HEK293 (cell line): ENCODE measurements around the gene HOXD3.

Experiments
- CTCF ChIP-seq: fragments of 450-650 bp; formaldehyde crosslinking; IDR thresholded peaks from 2 replicates; pipeline ENCODE4 v1.5.1; 2016; ENCODE audit warnings: missing biosample characterization, missing genetic modification characterization
- REST ChIP-seq: fragments of 450-650 bp; formaldehyde crosslinking; IDR thresholded peaks from 2 replicates; pipeline ENCODE4 v1.5.1; 2016; ENCODE audit warnings: missing biosample characterization, missing genetic modification characterization
- YY1 ChIP-seq: fragments of 450-650 bp; formaldehyde crosslinking; IDR thresholded peaks from 2 replicates; pipeline ENCODE4 v1.5.1; 2018; ENCODE audit warnings: missing biosample characterization, missing genetic modification characterization
- ZNF133 ChIP-seq: fragments of 450-650 bp; formaldehyde crosslinking; IDR thresholded peaks from 2 replicates; pipeline ENCODE4 v1.5.1; 2016; ENCODE audit warnings: missing biosample characterization, missing genetic modification characterization
- ZNF747 ChIP-seq: fragments of 450-650 bp; formaldehyde crosslinking; IDR thresholded peaks from 2 replicates; pipeline ENCODE4 v1.5.1; 2016; ENCODE audit warnings: missing biosample characterization, missing genetic modification characterization

DNA sequence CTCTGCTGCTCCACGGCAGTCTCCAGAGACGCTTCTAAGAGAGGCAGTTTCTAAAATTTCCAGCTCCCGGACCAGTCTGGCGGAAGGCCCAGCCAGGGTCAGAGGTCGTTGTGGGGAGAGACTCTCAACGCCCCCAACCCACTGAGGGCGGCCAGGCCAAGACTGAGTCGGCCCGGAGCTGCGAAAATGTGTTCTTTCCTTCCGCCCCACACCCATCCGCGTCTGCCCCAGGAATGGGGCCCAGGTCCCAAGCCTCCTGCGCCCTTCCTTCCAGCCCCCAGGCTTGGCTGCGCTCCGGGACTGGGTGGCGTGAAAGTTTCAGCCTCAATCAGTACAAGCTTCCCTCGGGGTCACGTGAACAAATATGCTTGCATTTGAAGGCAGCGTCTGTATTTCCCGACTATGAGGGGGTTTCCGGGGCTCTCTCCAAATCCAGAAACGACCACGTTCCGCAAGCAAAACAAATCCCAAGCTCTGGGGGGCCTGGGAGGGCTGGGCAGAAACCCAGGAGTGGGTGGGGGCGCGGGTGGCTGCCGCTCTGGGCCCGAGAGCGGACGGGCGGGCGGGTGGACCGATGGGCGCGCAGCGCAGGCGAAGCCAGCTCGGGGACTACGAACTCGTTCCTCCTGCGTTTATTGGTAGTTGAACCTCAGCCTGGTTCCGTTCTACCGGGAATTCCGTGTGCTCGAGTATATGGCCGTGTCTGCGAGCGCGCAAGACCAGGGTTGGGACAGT, 3.3 kb downstream of the HOXD3 start:
- no peak for TF ChIP-seq ZNF133
- no peak for TF ChIP-seq REST (tag by site-specific recombination)
- no peak for TF ChIP-seq CTCF (tag by site-specific recombination)
- no peak for TF ChIP-seq YY1 (tag by site-specific recombination)
- no peak for TF ChIP-seq ZNF747
